ENCODE data around the gene FILIP1.
"Not testable (repeated sequence)": the region's sequence is repeated elsewhere in the genome, so short reads cannot be mapped to it uniquely, and the experiment has no call there.

Gene FILIP1

DNA sequence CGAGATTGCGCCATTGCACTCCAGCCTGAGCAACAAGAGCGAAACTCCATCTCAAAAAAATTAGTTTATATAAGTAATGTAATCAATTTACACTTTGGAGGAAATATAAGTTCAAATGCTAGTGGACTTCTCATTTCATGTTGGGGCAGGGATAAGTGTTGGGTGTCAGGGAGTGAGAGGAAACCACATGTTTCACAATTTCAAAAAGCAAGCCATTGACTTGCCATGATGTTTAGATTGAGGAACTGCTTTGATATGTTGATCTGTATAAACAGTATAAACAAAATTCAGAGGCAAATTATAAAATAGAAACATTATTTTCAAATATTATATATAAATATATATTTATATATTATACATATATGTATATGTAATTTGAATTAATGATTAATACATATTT is 42.7 kb downstream of the FILIP1 start:
- H3K4me3 ChIP-seq (ENCODE audit: low read depth, low read length), result no peak overlapping the region
- no peak for DNase-seq (ENCODE audit: low read depth, low spot score)
- TF ChIP-seq, protein P1, sequence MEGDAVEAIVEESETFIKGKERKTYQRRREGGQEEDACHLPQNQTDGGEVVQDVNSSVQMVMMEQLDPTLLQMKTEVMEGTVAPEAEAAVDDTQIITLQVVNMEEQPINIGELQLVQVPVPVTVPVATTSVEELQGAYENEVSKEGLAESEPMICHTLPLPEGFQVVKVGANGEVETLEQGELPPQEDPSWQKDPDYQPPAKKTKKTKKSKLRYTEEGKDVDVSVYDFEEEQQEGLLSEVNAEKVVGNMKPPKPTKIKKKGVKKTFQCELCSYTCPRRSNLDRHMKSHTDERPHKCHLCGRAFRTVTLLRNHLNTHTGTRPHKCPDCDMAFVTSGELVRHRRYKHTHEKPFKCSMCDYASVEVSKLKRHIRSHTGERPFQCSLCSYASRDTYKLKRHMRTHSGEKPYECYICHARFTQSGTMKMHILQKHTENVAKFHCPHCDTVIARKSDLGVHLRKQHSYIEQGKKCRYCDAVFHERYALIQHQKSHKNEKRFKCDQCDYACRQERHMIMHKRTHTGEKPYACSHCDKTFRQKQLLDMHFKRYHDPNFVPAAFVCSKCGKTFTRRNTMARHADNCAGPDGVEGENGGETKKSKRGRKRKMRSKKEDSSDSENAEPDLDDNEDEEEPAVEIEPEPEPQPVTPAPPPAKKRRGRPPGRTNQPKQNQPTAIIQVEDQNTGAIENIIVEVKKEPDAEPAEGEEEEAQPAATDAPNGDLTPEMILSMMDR (IDR thresholded peaks at IDR 0.05; ENCODE audit: low read depth, low read length), result no peak
- in situ Hi-C loops (cut with HindIII; ENCODE audit: low sequenced_read_pairs), result no loop called here

GRCh38 chr6:75449630-75450206 is 43.9 kb downstream of the FILIP1 start:
- in situ Hi-C loops (cut with HindIII; ENCODE audit: low sequenced_read_pairs), result no loop called here
- DNase-seq (ENCODE audit: low read depth, low spot score), result peak; percentile 42
- TF ChIP-seq, protein P1 (IDR thresholded peaks at IDR 0.05; ENCODE audit: low read depth, low read length), result no peak
- H3K4me3 ChIP-seq (ENCODE audit: low read depth, low read length), result no peak overlapping the region

GRCh38 chr6:75446241-75446880 is 47.2 kb downstream of the FILIP1 start:
- no peak overlapping the region for H3K4me3 ChIP-seq (ENCODE audit: low read depth, low read length)
- in situ Hi-C loops (cut with HindIII; ENCODE audit: low sequenced_read_pairs), result no loop called here
- TF ChIP-seq, protein P1 (IDR thresholded peaks at IDR 0.05; ENCODE audit: low read depth, low read length), result no peak
- DNase-seq (ENCODE audit: low read depth, low spot score), result no peak

DNA sequence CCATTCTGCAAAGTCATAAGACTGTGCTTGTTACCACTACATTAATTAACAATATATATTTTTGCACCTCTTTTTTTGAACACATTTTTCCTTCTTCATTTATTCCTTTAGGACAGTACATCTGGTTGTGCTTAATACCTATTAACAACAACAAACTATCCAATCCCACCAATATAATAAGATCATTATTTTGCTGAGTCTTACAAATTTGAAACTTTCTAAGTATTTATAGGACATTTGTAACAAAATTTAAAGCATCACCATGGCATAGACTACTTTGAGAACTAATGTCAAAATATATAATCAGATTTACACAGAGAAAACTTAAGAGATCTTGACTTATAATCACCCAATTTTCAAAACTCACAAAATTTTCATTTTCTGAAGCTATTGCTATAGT is 47.9 kb downstream of the FILIP1 start:
- H3K4me3 ChIP-seq (ENCODE audit: low read depth, low read length), result no peak overlapping the region
- TF ChIP-seq, protein P1 (IDR thresholded peaks at IDR 0.05; ENCODE audit: low read depth, low read length), result no peak
- in situ Hi-C loops (cut with HindIII; ENCODE audit: low sequenced_read_pairs), result no loop called here
- DNase-seq (ENCODE audit: low read depth, low spot score), result no peak

DNA sequence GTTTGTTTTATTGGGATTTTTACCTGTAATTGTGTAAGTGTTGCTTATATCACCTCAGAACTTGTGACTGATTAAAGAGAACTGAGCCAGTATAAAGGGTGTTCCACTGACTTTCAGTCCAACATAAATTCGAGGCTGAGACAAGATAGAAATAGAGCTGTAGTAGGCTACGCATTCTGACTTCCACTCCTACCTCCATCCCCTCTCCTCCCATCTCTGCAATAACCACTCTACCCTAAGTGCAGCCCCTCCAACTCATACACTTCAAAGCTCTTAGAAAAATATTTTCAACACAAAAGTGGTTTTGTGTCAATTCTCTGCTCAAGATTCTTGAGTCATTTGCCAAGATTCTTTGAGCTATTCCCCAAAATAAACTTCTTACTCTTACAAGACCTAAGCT is 48.7 kb downstream of the FILIP1 start:
- TF ChIP-seq, protein P1 (IDR thresholded peaks at IDR 0.05; ENCODE audit: low read depth, low read length), result no peak
- in situ Hi-C loops (cut with HindIII; ENCODE audit: low sequenced_read_pairs), result no loop called here
- H3K4me3 ChIP-seq (ENCODE audit: low read depth, low read length), result no peak overlapping the region
- DNase-seq (ENCODE audit: low read depth, low spot score), result no peak

- H3K4me3 ChIP-seq (ENCODE audit: low read depth, low read length); in situ Hi-C loops (cut with HindIII; ENCODE audit: low sequenced_read_pairs); DNase-seq (ENCODE audit: low read depth, low spot score): not testable (repeated sequence)
Measured at GRCh38 chr6:75441883-75442282, 51.7 kb downstream of the FILIP1 start.

DNA sequence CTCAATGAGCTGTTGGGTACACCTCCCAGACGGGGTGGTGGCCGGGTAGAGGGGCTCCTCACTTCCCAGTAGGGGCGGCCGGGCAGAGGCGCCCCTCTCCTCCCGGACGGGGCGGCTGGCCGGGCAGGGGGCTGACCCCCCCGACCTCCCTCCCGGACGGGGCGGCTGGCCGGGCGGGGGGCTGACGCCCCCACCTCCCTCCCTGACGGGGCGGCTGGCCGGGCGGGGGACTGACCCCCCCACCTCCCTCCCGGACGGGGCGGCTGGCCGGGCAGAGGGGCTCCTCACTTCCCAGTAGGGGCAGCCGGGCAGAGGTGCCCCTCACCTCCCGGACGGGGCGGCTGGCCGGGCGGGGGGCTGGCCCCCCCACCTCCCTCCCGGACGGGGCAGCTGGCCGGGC is 52.1 kb downstream of the FILIP1 start:
- in situ Hi-C loops (cut with HindIII; ENCODE audit: low sequenced_read_pairs); DNase-seq (ENCODE audit: low read depth, low spot score); H3K4me3 ChIP-seq (ENCODE audit: low read depth, low read length): not testable (repeated sequence)

All from astrocyte of the spinal cord (primary cell).